GM19043 (cell line): ENCODE data around the gene IFT52.

Experiments
- ATAC-seq: cut with Tn5 transposase; IDR thresholded peaks from one replicate; pipeline ENCODE4 v1.9.1; 2021; ENCODE audit warnings: low read depth; ENCODE audit not compliant: unreplicated experiment

The IFT52 gene

DNA sequence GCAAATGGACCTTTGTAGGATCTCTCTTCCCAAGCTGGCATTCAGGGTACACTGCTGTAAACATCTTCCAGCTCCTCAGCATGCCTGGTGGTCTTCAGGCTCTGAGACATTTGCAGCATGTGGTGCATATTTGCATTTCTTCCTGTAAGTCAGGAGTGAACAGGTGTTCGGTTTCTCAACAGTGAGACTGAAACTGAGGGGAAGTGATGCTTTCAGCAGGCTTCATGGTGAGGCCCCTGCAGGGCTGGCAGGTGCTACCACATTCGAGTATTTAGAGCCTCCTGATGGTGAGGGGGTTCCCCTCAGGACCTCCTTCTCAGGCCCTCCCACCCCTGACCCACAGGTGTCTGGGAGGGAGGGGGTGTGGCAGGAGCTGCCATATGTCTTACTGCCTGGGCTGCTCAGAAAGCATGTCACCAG is 91.3 kb downstream of the IFT52 start:
- ATAC-seq, result peak; percentile 95

DNA sequence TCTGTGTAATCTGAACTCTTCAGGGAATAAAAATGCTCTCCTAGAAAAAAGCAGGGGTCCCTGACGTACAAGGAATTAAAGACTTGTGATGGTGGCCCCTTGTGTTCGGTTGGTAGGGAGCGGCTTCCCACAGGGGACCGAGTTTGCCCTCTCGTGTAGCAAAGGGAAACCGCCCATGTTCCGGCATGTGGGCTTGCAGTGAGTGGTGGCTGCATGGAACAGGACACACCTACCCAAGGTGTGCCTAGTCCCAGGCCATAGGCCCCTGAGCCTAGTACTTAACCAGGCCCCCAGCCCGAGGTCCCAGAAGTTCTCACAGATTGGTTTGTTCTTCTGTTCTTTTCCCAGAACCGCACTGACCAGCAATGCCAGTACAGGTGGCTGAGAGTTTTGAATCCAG is 91.7 kb downstream of the IFT52 start:
- ATAC-seq, result peak; percentile 20

- no peak for ATAC-seq
These were observed 96.1 kb downstream of the IFT52 start for GRCh38 chr20:43686820-43687219.

DNA sequence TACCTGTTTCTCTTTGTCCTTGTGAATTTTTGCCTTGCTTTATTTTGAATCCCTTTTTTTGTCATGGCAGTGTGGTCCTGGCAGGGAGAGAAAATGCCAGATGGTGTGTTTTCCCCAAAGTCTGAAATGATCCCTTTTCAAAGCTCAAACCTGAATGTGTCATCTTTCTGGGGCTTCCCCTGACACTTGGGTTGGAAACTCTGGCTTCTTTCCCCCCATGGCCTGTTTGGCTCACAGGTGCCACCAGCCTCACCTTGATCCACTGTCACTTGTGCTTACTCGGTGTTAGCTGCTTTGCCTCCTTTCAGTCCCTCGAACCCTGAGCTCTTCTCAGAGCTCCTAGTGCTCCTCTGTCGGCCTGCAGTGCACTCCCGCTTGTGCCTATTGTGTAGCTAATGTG is 98.4 kb downstream of the IFT52 start:
- no peak for ATAC-seq

DNA sequence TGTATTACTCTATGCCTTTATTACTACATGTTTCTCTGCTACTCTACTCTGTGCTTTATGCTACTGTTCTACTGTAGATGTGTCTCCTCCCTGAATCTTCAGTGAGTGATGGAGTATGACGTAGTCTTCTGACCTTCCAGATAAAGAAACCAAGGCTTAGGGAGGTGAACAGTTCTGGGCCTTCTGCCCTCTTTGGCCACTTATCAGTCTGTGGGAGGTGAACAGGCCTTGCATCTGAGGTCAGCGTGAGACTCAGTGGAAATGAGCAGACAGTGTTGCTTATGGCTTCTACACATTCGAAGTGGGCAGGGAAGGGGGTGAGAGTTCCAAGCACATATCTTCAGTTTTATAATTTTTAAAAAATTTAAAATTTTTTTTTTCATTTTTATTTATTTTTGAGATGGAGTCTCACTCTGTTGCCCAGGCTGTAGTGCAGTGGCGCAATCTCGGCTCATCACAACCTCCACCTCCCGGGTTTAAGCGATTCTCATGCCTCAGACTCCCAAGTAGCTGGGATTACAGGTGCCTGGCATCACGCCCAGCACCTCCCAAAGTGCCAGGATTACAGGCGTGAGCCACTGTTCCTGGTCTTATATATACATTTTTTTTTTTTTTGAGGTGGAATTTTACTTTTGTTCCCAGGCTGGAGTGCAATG is 100.3 kb downstream of the IFT52 start:
- no peak for ATAC-seq

DNA sequence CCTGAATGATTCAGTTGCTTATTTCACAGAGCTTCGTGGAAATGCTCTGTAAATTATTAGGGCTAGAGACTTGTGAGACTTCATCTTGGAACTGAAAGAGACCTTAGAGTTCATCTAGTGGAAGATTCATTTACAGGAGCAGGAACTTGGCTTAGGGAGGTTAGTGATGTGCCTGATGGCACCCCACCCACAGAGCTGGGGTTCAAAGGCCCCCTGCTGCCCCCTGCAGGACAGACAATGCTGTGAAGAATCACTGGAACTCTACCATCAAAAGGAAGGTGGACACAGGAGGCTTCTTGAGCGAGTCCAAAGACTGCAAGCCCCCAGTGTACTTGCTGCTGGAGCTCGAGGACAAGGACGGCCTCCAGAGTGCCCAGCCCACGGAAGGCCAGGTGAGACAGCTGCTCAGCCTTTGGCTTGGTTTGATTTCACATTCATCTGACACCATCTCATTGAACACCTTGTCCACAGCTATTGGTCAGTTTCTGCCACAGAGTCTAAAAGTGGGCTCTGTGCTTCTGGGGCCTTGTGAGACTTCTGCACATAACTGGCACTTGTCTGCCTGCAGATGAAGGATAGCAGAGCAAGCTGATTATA is 101.3 kb downstream of the IFT52 start:
- ATAC-seq, result no peak

- ATAC-seq, result no peak
These were observed 104.0 kb downstream of the IFT52 start for GRCh38 chr20:43694763-43695162.

GRCh38 chr20:43695571-43695970 is 104.8 kb downstream of the IFT52 start:
- ATAC-seq, result no peak
